Globus pallidus (tissue), 1 donor: ENCODE results near the gene ACAD11.

Experiments used
- DNase-seq: peaks from one replicate; pipeline ENCODE4 v3.0.0-alpha.2; 2015; ENCODE audit warnings: low spot score

The ACAD11 gene

GRCh38 chr3:132553826-132554225, 105.8 kb downstream of the ACAD11 start:
- DNase-seq = no peak

DNA sequence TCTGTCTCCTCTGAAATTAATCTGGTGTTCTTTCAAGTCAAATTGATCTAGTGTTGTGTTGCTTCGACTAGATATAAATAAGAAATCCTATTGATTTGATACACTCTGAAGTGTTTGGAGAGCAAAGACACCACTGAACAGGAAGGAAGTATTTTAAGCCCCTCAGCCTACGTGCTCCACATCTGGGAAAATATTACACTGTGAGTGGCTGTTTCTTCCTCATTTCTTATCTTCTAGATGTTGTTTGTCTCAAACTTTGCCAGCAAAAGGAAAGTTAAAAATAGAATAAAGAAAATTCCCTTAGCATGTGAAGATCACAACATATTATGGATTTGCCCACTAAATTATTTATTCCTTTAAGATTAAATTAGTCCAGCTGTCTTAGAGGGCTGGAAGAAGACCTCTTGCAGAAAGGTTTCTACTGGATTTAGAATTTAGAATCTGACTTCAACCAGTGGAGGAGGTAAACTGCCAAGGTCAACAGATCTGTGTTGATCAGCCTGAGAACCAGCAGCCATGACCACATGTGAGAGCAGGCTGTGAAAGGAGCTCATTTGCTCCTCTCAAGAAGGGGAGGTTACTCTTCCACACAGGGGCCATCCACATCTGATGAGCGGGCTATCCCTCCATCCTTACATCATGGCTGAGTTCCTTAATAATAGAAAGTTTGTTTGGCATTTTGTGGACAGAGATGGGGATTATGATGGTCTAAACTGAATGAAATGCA, 108.9 kb downstream of the ACAD11 start:
- no peak for DNase-seq

- no peak for DNase-seq
Measured at GRCh38 chr3:132549890-132550578, 109.6 kb downstream of the ACAD11 start.

DNA sequence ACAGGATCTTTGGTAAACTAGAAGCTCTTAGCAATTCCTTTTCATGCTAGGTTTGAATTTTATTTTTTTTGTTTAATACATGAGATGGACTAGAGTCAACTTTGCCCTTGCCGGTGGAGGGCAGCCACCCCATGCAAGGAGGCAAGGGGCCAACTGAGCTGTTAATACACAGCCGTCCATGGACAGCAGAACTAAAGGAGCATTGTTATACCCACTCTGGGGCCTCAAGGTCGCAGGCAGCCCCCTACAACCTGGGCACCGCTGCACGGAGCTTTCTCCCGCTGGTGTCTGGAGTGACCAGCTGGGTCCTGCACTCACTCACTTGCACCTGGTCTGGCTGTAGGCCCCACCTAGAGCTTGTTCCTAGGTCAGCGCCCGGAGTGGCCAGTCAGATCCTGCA, 110.4 kb downstream of the ACAD11 start:
- DNase-seq = no peak

GRCh38 chr3:132545471-132545870, 114.1 kb downstream of the ACAD11 start:
- DNase-seq = no peak

DNA sequence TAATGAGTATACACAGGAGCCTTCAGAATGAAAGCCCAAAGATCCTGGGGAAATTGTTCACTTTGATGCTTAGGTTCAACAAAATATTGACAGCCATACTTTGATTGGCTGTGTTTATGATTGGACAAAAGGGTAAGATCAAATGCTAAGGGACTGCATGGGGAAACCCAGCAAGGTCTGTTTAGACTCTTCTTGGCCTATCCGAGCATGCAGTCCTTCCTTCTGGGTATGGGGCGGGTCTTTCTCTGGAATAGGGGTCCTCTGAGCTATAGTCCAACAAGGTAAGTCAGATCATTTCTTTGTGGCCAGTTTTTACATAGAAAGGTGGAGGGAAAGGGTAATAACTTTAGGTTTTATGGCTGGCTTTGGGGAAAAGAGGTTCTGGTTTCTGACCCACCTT, 115.5 kb downstream of the ACAD11 start:
- DNase-seq = no peak

DNA sequence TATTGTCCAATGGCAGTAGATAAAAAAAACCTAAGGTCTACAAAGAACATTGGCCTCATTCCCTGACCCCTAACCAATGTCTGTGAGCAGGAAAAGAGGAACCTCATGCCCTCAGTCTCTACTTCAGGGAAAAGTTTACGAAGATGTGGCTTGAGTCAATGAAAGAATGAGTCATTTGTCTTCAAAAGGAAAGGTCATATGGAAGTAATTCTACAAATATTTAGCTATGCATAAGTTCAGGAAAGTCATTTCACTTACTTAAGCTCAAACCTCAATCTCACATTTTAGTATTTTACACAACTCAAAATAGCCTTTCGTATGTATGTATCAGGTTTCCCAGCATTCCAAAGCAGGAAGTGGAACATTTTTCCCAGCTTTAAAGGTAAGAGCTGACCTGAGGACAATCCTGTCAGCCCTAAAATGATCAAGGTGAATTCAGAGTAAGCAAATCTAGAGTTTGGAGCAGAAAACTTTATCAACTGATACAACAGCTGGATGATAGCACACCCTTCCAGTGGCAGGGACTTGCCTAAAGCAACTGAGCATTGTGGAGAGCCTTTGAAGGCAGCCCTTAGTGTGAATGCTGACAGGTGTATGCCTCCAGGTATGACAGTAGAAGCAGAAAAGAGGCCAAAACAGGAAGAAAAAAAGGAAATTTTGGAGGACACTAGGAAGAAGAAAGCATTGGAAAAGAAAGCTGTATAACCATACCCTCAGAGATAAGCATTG, 116.4 kb downstream of the ACAD11 start:
- DNase-seq = no peak

DNA sequence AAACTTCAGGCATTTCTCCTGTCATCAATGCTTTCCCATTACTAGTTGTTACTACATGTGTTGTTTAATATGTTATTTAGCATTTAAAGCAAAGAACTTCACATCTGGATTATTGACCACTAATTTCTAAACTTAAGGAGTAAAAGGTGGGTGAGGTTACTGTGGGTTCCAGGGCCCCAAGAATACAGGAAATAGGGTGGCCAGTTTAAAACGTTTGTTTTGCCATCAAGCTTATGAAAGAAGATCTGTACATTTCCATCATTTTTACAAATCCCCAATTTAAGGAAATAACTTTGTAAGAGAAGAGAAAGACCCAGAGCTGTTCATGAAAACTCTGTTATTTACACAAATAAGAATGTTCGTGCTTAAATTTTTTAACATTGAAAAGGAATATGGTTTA, 117.0 kb downstream of the ACAD11 start:
- no peak for DNase-seq

DNA sequence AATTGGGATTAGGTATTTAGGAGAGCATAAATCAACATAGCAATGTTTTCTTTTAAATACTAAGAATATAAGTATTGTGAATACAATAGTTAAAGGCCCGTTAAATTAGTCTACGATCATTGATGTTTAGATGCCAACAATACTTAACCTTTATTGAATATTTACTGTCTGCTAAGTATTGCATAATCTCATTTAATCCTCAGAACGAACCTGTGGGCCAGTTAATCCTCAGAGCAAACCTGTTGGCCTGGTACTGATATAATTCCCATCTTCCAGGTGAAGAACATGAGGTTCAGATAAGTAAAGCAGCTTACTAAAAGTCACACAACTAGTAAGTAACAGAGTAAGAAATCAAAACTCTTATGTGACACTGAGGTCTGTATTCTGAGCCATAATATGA, 119.9 kb downstream of the ACAD11 start:
- DNase-seq = no peak

DNA sequence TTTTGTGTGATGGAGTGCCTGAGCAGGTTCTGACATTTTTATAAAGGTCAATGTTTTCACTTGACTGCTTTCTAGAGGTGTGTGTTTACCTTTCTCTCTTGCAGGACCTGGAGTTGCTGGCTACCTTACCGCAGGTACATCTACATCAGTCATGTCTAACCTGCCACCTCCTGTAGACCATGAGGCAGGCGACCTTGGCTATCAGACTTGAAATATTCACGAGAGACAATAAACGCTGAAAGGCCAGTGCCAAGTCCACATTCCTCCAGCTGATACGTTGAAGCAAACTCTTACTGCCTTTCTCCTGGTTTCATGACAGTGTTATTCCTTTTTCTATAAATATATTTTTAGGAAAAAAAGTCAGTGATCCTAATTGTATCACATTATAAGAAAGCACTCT, 121.5 kb downstream of the ACAD11 start:
- DNase-seq = no peak

- DNase-seq = no peak
Measured at GRCh38 chr3:132537297-132537696, 122.3 kb downstream of the ACAD11 start.

GRCh38 chr3:132536442-132537153, 123.0 kb downstream of the ACAD11 start:
- no peak for DNase-seq

- peak; percentile 70 for DNase-seq
Measured at GRCh38 chr3:132535575-132536441, 123.8 kb downstream of the ACAD11 start.

GRCh38 chr3:132530624-132531023, 129.0 kb downstream of the ACAD11 start:
- DNase-seq = no peak

DNA sequence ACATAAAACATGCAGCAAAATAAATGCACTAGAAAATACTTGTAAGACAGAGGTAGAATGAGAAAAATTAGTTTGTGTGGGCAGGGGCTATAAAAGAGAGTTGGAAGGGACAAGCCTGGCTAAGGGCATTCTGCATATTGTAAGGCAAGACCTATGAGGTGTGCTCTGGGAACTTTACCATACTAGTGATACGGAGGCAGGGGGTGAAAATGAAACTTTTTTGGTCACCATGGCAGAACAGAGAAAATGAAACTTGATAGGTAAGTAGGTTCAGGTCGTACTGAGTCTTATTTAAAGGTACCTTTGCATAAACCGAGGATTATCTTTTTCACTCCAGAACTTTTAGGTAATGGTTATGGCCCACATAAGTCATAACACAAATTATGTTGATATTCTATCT, 137.3 kb downstream of the ACAD11 start:
- no peak for DNase-seq

DNA sequence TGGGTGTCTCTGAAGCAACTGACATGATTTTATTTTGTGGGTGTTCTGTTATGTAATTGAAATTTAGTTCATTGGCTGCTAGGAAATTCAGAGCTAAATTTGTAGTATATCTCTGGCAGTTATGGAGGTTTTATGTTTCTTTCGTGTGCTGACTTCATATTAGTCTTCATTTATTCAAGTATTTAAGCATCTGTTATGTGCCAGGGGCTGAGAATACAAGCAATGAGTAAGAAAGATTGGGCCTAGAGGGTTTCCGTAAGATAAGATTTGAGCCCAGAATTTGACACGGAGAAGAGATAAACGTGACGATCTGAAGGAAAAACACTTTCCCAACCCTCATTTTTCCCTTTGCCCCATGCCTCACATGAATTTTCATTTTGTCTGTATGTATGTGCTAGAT, 137.7 kb downstream of the ACAD11 start:
- no peak for DNase-seq

DNA sequence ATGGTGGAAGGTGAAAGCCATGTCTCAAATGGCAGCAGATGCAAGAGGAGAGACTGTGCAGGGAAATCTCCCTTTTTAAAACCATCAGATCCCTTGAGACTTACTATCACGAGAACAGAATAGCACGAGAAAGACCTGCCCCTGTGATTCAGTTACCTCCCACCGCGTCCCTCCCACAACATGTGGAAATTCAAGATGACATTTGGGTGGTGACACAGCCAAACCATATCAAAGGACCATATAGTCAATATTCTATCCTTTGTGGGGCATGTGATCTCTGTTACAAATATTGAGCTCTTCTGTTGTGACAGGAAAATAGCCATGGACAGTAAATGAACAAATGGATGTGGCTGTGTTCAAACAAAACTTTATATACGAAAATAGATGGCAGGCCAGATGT, 139.7 kb downstream of the ACAD11 start:
- DNase-seq = no peak

DNA sequence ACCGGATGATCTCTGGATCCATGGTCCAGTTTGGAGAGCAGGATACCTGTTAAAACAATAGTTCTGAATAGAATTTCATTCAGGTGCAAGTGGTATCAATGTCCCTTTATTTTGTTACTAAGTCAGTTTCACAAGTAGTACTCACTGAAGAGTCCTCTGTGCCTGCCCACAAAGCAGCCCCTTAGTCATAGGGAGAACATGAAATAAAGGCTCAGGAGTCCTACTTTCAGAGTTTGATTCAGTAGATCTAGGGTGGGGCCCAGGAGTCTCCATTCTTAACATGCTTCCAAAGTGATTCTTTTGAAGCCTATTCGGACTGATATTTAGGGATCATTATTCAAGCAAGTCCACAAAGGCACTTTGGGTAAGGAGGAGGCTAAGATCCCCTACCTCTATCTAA, 142.3 kb downstream of the ACAD11 start:
- no peak for DNase-seq

- DNase-seq = no peak
Measured at GRCh38 chr3:132513057-132513456, 146.6 kb downstream of the ACAD11 start.

GRCh38 chr3:132509506-132509905, 150.1 kb downstream of the ACAD11 start:
- DNase-seq = no peak

GRCh38 chr3:132509096-132509495, 150.5 kb downstream of the ACAD11 start:
- no peak for DNase-seq
